ES-I3 (cell line): ENCODE measurements around the gene IP6K3.
A peak's percentile ranks its signal among the peaks of the same experiment; 100 is the strongest.

Source experiments
- H3K36me3 ChIP-seq: 2 replicates; pipeline ENCODE4 v1.6.1; 2013; ENCODE audit warnings: mild to moderate bottlenecking, low read length, control low read depth, moderate library complexity; ENCODE audit not compliant: insufficient read depth
- H3K4me1 ChIP-seq: 2 replicates; pipeline ENCODE4 v1.6.1; 2013; ENCODE audit warnings: mild to moderate bottlenecking, control low read depth, low read length; ENCODE audit not compliant: insufficient read depth
- H3K9ac ChIP-seq: 2 replicates; pipeline ENCODE4 v1.6.1; 2013; ENCODE audit warnings: low read depth, mild to moderate bottlenecking, low read length, moderate library complexity
- H3K9me3 ChIP-seq: 2 replicates; pipeline ENCODE4 v1.6.1; 2013; ENCODE audit warnings: mild to moderate bottlenecking, low read length, moderate library complexity; ENCODE audit not compliant: control insufficient read depth, insufficient read depth

IP6K3 gene

DNA sequence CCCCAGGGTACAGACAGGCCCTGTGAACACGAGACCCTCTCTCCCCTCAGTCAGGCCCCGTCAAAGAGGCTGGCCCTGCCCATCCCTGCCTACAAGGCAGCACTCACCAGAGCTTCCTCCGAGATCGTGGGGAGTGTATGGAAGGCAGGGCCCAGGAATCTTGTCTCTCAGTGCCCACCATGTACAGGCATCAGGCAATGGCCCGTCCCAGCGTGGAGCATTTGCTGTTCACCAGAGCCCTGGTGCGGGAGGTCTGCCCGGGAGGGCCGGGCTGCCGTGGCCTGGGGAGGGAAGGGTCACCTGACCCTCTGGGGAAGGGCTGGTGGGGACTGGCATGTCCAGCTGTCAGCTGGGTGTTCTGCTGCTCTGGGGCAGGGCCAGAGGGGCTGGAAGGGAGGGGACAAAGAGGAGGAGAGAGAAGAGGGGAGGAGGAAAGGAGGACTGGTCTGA is at the start of gene IP6K3:
Gene IP6K3 (minus strand): TSS at position 255 of the 450 bp plus-strand sequence. CDS start 11,429 bp downstream, outside the sequence.
- H3K4me1 ChIP-seq = peaks cover 37% of the 10 kb centered on the region
- no peaks in the 10 kb centered on the region for H3K9me3 ChIP-seq
- peak within 1 kb of the TSS; percentile 46 for H3K9ac ChIP-seq
- no peaks in the 10 kb centered on the region for H3K36me3 ChIP-seq

DNA sequence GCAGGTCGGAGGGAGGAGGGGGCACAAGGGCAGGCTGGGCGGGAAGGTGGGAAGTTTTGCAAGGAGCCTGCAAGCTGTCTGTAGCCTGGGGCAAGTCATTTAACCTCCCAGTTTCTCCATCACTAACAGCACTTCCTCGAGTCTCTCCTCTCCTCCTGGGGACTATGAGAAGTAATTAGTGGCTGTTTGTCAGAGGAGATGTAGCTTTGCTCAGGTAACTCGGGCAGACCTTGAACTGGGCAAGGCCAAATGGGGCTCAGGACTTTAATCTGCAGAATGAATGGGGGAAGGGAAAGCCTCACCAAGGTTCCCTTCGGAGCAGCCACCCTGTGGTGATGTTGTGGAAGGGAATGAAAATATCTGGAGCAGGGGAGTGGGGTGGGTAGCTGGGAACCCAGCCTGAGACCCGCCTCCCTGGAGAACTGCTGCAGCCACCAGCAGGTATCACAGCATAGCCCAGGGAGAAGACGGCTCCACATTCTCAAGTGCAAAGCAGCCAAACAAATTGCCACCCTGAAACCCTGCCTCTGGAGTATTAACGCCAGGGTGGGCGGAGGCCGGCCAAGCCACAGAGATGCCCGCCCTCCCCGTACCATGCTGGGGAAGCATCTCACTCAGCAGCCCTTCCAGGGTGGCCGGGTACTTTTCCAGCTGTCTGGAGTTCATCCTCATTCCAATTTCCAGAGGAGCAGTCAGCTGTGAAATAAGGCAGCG is 48.4 kb upstream of the IP6K3 start:
- Histone ChIP-seq H3K9me3 (no peaks in the 10 kb centered on the region), H3K9ac (no peak overlapping the region), H3K4me1 (peaks cover 57% of the 10 kb centered on the region), H3K36me3 (no peaks in the 10 kb centered on the region)

DNA sequence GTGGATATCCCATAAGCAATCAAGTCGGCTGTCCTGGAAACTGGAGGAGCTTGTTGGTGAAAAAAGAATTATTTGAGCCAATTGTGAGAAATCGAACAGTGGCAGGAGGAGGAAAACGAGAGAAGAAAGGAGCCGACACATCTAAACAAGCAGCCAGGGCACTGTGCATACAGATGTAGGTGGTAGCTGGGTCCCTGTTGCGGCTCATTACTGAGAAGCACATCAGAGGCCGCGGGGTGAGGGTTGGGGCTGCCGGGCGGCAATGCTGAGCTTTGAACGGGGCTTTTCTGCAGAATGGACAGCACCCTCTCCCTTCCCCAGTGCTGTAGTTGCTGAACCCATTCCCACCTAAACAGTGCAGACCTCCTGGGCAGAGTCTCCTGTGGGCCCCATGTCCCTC is 46.3 kb upstream of the IP6K3 start:
- H3K9me3 ChIP-seq = no peaks in the 10 kb centered on the region
- no peaks in the 10 kb centered on the region for H3K36me3 ChIP-seq
- H3K4me1 ChIP-seq = peaks cover 64% of the 10 kb centered on the region
- H3K9ac ChIP-seq = no peak overlapping the region

GRCh38 chr6:33791620-33792019 is 44.9 kb upstream of the IP6K3 start:
- peaks cover 62% of the 10 kb centered on the region for H3K4me1 ChIP-seq

DNA sequence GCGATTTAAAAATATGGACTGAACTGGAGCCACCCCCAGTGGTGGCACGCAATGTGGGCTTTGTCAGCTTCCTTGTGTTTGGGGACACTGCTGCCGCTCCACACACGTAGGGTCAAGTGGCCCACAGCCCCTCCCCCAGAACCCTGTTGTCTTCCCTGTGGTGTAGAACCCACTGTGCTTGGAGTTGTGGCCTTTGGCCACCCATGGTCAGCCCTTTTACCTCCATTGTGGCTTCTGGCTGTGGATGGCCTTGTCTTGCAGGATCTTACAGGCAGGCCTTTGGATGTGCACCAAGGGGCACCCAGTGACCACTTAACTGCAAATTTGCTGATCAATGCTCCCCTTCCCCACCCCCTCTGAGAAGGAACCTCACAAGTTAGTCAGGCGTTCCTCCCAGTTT is 44.2 kb upstream of the IP6K3 start:
- H3K9ac ChIP-seq = no peak overlapping the region
- no peaks in the 10 kb centered on the region for H3K36me3 ChIP-seq
- H3K9me3 ChIP-seq = no peaks in the 10 kb centered on the region
- peaks cover 67% of the 10 kb centered on the region for H3K4me1 ChIP-seq

More at GRCh38 chr6:33791620-33792019, 44.9 kb upstream of the IP6K3 start:
- Histone ChIP-seq H3K9ac (no peak overlapping the region), H3K36me3 (no peaks in the 10 kb centered on the region), H3K9me3 (no peaks in the 10 kb centered on the region)

DNA sequence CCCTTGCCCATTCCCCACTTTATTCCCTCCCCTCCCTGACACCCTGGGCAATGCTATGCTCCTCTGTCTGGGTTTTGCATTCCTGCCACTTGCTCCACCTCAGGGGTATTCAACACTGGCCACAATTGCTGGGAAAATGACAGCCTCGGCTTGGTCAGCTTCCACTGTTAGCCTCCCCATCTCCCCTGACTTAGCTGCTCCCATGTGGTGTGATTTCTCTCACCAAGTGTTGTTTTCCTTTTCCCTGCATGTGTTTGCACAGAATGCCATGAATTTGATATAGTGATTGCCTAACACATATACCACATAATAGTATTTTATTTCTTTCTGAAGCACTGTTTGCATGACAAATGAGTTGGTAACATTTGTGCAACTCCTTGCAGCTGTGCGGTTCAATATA is 43.7 kb upstream of the IP6K3 start:
- no peak overlapping the region for H3K9ac ChIP-seq
- no peaks in the 10 kb centered on the region; the same call in 1 of the 2 replicates for H3K36me3 ChIP-seq
- peaks cover 70% of the 10 kb centered on the region for H3K4me1 ChIP-seq
- H3K9me3 ChIP-seq = no peaks in the 10 kb centered on the region

GRCh38 chr6:33789550-33789895 is 42.8 kb upstream of the IP6K3 start:
- H3K4me1 ChIP-seq = peaks cover 68% of the 10 kb centered on the region
- no peaks in the 10 kb centered on the region for H3K9me3 ChIP-seq
- no peaks in the 10 kb centered on the region; the same call in 1 of the 2 replicates for H3K36me3 ChIP-seq
- H3K9ac ChIP-seq = peak overlapping the region; percentile 83

DNA sequence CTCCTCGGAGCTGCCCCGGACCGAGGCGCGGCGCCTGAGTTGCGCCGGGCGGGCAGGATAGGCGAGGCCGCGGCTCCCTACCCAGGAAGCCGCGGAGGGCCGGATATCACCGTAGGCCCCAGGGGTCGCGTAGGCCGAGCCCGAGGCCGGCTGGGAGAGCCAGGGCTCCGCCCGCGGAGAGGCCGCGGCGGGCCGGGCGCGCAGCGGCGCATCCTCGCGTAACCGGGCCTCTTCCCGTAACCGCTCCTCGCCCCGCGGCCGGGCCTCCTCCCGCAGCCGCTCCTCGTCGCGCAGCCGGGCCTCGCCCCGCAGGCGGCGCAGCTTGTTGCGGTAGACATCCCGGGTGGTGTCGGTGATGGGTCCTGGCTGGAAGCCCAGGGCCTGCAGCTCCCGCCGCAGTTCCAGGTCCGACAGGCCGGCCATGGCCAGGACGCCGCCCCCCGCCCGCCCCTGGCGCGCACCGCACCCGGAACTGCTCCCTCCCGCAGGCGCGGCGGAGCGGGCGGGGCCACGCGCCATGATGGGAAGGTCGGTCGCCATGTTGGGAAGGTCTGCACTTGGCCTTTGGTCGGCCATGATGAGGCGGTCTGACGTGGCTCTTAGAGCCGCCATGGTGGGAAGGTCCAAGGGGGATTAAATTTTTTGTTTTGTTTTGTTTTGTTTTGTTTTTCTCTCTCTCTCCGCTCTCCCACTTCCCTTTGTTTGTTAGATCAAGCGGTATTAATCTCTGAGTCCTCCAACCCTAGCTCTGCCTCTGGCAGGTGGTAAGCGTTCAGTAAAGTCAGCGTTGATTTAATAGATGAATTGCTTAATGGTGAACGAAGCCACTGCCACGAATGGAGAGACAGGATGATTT is 42.2 kb upstream of the IP6K3 start, which contains the start of gene LEMD2:
Gene LEMD2 (minus strand): TSS at position 437 of the 856 bp plus-strand sequence. CDS start 14 bp downstream, at position 423.
- H3K9ac ChIP-seq = peak within 1 kb of the TSS; percentile 83
- H3K36me3 ChIP-seq = no peaks in the 10 kb centered on the region; the same call in 1 of the 2 replicates
- H3K9me3 ChIP-seq = no peaks in the 10 kb centered on the region
- peaks cover 64% of the 10 kb centered on the region for H3K4me1 ChIP-seq

GRCh38 chr6:33787954-33788693 is 41.4 kb upstream of the IP6K3 start:
- Histone ChIP-seq H3K9me3 (no peaks in the 10 kb centered on the region), H3K9ac (peak overlapping the region; percentile 83), H3K4me1 (peaks cover 64% of the 10 kb centered on the region), H3K36me3 (no peaks in the 10 kb centered on the region; the same call in 1 of the 2 replicates)

GRCh38 chr6:33787346-33787953 is 40.7 kb upstream of the IP6K3 start:
- Histone ChIP-seq H3K36me3 (peaks cover 6% of the 10 kb centered on the region; the same call in 1 of the 2 replicates), H3K9me3 (no peaks in the 10 kb centered on the region), H3K4me1 (peaks cover 62% of the 10 kb centered on the region), H3K9ac (peak overlapping the region; percentile 83)

- peaks cover 67% of the 10 kb centered on the region for H3K4me1 ChIP-seq
- H3K9me3 ChIP-seq = no peaks in the 10 kb centered on the region
- H3K36me3 ChIP-seq = peaks cover 8% of the 10 kb centered on the region; the same call in 1 of the 2 replicates
- H3K9ac ChIP-seq = no peak overlapping the region
Measured at GRCh38 chr6:33786736-33787135, 40.0 kb upstream of the IP6K3 start.

GRCh38 chr6:33785778-33786177 is 39.1 kb upstream of the IP6K3 start:
- Histone ChIP-seq H3K9me3 (no peaks in the 10 kb centered on the region), H3K4me1 (peaks cover 65% of the 10 kb centered on the region), H3K36me3 (peaks cover 9% of the 10 kb centered on the region; the same call in 1 of the 2 replicates), H3K9ac (0 out of 2 replicates have a peak overlapping the region, but pooled peaks have one; percentile 2)

GRCh38 chr6:33784787-33785186 is 38.1 kb upstream of the IP6K3 start:
- H3K36me3 ChIP-seq = peaks cover 17% of the 10 kb centered on the region
- no peaks in the 10 kb centered on the region for H3K9me3 ChIP-seq
- no peak overlapping the region for H3K9ac ChIP-seq
- peaks cover 65% of the 10 kb centered on the region for H3K4me1 ChIP-seq
